Mucosa of descending colon (tissue), 3 donors: ENCODE data around the gene DNAH9. TPM values are rescaled to one million over a fixed set of nuclear protein-coding genes. Genes with fewer than 3 reads are reported as not detected.

Source experiments
- ATAC-seq: fragments of 200-7000 bp; cut with Tn5 transposase; one replicate; pipeline ENCODE4 v1.9.1; 2020; ENCODE audit warnings: mild to moderate bottlenecking, moderate library complexity
- DNase-seq, 3 donors: peaks; one replicate each; pipeline ENCODE4 v3.0.0-alpha.2; 2020
- H3K36me3 ChIP-seq: fragments of 200-600 bp; one replicate; pipeline ENCODE4 v1.8.0; 2021; ENCODE audit warnings: low read depth, mild to moderate bottlenecking
- H3K4me1 ChIP-seq: fragments of 200-600 bp; one replicate; pipeline ENCODE4 v1.8.0; 2021; ENCODE audit warnings: low read depth, mild to moderate bottlenecking
- H3K4me3 ChIP-seq: fragments of 200-600 bp; one replicate; pipeline ENCODE4 v1.8.0; 2021; ENCODE audit warnings: mild to moderate bottlenecking
- H3K9me3 ChIP-seq: fragments of 200-600 bp; one replicate; pipeline ENCODE4 v1.8.0; 2021; ENCODE audit warnings: mild to moderate bottlenecking
- CTCF ChIP-seq: fragments of 200-600 bp; IDR thresholded peaks from one replicate; pipeline ENCODE4 v1.8.0; 2022; ENCODE audit warnings: antibody characterized with exemption, mild to moderate bottlenecking
- intact Hi-C, 2 donors: fragments of 100-400 bp; cut with DNase I in 1 of 2; cut with micrococcal nuclease in 1 of 2; formaldehyde crosslinking; loops; one replicate each; pipeline versions ENCODE4 v1.11.0 to v1.11.1; 2022; cut with DNase I, micrococcal nuclease
- total RNA-seq, 3 donors: library from RNA; stranded (reverse); fragmentation: NEBNext Ultra II Directional in 2 of 3; extraction: Animal tissue kit (Norgen Biotek cat#: 25700) in 2 of 3; gene quantifications; one replicate each; pipeline versions ENCODE4 v1.2.1 to v1.2.4, GENCODE V29; 2021 to 2023
- donor health status: DM: no; HTN: no; CAD: no; lungs with moderate emphysema.
- donor health status: DM: no; HTN: no; CAD: no.
- donor health status: DM: no; HTN: yes; CAD: no.

DNAH9 gene
- total RNA-seq, 3 donors from 2014 or later: 0.41 to 1.5 (median 0.79) TPM

- no peaks in the 10 kb centered on the region for H3K36me3 ChIP-seq
- no peak for ATAC-seq
- TF ChIP-seq CTCF: no peak
- H3K9me3 ChIP-seq: no peaks in the 10 kb centered on the region
- H3K4me1 ChIP-seq: no peaks in the 10 kb centered on the region
- H3K4me3 ChIP-seq: no peak overlapping the region
- no peak for DNase-seq
- intact Hi-C loops: no loop called here
Observed at GRCh38 chr17:11580677-11581076, 17.6 kb upstream of the DNAH9 start.

- Histone ChIP-seq H3K4me3 (no peak overlapping the region), H3K9me3 (no peaks in the 10 kb centered on the region), H3K4me1 (no peaks in the 10 kb centered on the region), H3K36me3 (no peaks in the 10 kb centered on the region)
- ATAC-seq: no peak
- intact Hi-C loops: no loop called here
- no peak for DNase-seq
- TF ChIP-seq CTCF: no peak
Observed at GRCh38 chr17:11582217-11582616, 16.1 kb upstream of the DNAH9 start.

GRCh38 chr17:11583306-11583992 lies 14.8 kb upstream of the DNAH9 start:
- Histone ChIP-seq H3K36me3 (no peaks in the 10 kb centered on the region), H3K4me1 (no peaks in the 10 kb centered on the region), H3K4me3 (no peak overlapping the region), H3K9me3 (no peaks in the 10 kb centered on the region)
- intact Hi-C loops: no loop called here
- TF ChIP-seq CTCF: no peak
- no peak for ATAC-seq
- no peak for DNase-seq

- H3K9me3 ChIP-seq: no peaks in the 10 kb centered on the region
- ATAC-seq (peak; percentile 34), DNase-seq (no peak)
- H3K4me3 ChIP-seq: no peak overlapping the region
- intact Hi-C loops: no loop called here
- no peak for TF ChIP-seq CTCF
- H3K36me3 ChIP-seq: no peaks in the 10 kb centered on the region
- no peaks in the 10 kb centered on the region for H3K4me1 ChIP-seq
Observed at GRCh38 chr17:11589716-11590115, 8.6 kb upstream of the DNAH9 start.

GRCh38 chr17:11601661-11602060 lies 3.4 kb downstream of the DNAH9 start:
- ATAC-seq (no peak), DNase-seq (no peak)
- Histone ChIP-seq H3K9me3 (no peaks in the 10 kb centered on the region), H3K36me3 (no peaks in the 10 kb centered on the region), H3K4me3 (no peak overlapping the region), H3K4me1 (no peaks in the 10 kb centered on the region)
- intact Hi-C loops: no loop called here
- TF ChIP-seq CTCF: no peak

- DNase-seq: peak in 2 of 3 donors; percentile 45 to 77
- Histone ChIP-seq H3K4me3 (no peak overlapping the region), H3K36me3 (no peaks in the 10 kb centered on the region), H3K4me1 (peaks cover 15% of the 10 kb centered on the region), H3K9me3 (no peaks in the 10 kb centered on the region)
- intact Hi-C loops: no loop called here
- ATAC-seq: peak; percentile 95
- no peak for TF ChIP-seq CTCF
Observed at GRCh38 chr17:11608396-11608795, 10.1 kb downstream of the DNAH9 start.
